Neural cell (in vitro differentiated cells): Measurements from ENCODE around the gene PTPRN2. TPM values are rescaled to one million over a fixed set of nuclear protein-coding genes. Genes with fewer than 3 reads are reported as not detected.

Experiments used
- H2AFZ ChIP-seq: fragments of 200-600, 300-800 bp; sonication (generic), shearing (Covaris generic); 2 replicates; pipeline ENCODE4 v1.6.0; 2014; ENCODE audit warnings: low read depth, mild to moderate bottlenecking, antibody characterized with exemption, low read length, moderate library complexity
- H3F3A ChIP-seq: fragments of 200-600 bp; shearing (Covaris generic); 2 replicates; pipeline ENCODE4 v1.6.1; 2016; ENCODE audit warnings: mild to moderate bottlenecking, moderate library complexity, mixed read lengths, antibody characterized with exemption, low read length; ENCODE audit not compliant: insufficient read depth, poor library complexity, severe bottlenecking
- H3K27ac ChIP-seq: fragments of 200-600, 300-800 bp; sonication (generic), shearing (Covaris generic); 2 replicates; pipeline ENCODE4 v1.5.1; 2014; ENCODE audit warnings: mild to moderate bottlenecking, low read length, moderate library complexity
- H3K27me3 ChIP-seq: fragments of 300-800, 200-600 bp; sonication (generic), shearing (Covaris generic); 2 replicates; pipeline ENCODE4 v1.6.0; 2014; ENCODE audit warnings: mild to moderate bottlenecking, low read depth, low read length, moderate library complexity; ENCODE audit not compliant: insufficient read depth
- H3K36me3 ChIP-seq: fragments of 300-800, 200-600 bp; sonication (generic), shearing (Covaris generic); 2 replicates; pipeline ENCODE4 v1.5.1; 2014; ENCODE audit warnings: mild to moderate bottlenecking, antibody characterized with exemption, low read length, moderate library complexity; ENCODE audit not compliant: insufficient read depth
- H3K4me2 ChIP-seq: fragments of 300-800, 200-600 bp; sonication (generic), shearing (Covaris generic); 2 replicates; pipeline ENCODE4 v1.6.0; 2014; ENCODE audit warnings: mild to moderate bottlenecking, low read length
- H3K4me3 ChIP-seq: fragments of 300-800, 200-600 bp; sonication (generic), shearing (Covaris generic); 2 replicates; pipeline ENCODE4 v1.5.1; 2014; ENCODE audit warnings: mild to moderate bottlenecking, low read length, moderate library complexity
- H3K79me2 ChIP-seq: fragments of 200-600 bp; shearing (Covaris generic); replicated peaks from 2 replicates; pipeline ENCODE4 v1.6.0; 2014; ENCODE audit warnings: mild to moderate bottlenecking, low read length, moderate library complexity; ENCODE audit not compliant: insufficient read depth
- H3K9ac ChIP-seq: fragments of 300-800, 200-600 bp; sonication (generic), shearing (Covaris generic); 2 replicates; pipeline ENCODE4 v1.6.1; 2016; ENCODE audit warnings: mild to moderate bottlenecking, low read length, mixed read lengths
- H3K9me2 ChIP-seq: fragments of 200-600 bp; shearing (Covaris generic); 2 replicates; pipeline ENCODE4 v1.6.1; 2016; ENCODE audit warnings: mild to moderate bottlenecking, low read length, mixed read lengths; ENCODE audit not compliant: insufficient read depth
- H3K9me3 ChIP-seq: fragments of 200-600, 300-800 bp; sonication (generic), shearing (Covaris generic); 2 replicates; pipeline ENCODE4 v1.6.1; 2016; ENCODE audit warnings: mild to moderate bottlenecking, mixed run types, low read length, moderate library complexity, mixed read lengths
- H4K20me1 ChIP-seq: fragments of 200-600 bp; shearing (Covaris generic); 2 replicates; pipeline ENCODE4 v1.6.1; 2016; ENCODE audit warnings: mild to moderate bottlenecking, mixed run types; ENCODE audit not compliant: insufficient read depth
- CTCF ChIP-seq: fragments of 450-650 bp; IDR thresholded peaks from 2 replicates; pipeline ENCODE4 v1.5.1; 2014; ENCODE audit warnings: antibody characterized with exemption, mild to moderate bottlenecking, moderate library complexity; ENCODE audit not compliant: poor library complexity, severe bottlenecking
- EP300 ChIP-seq: fragments of 450-650 bp; conservative IDR thresholded peaks from 2 replicates; pipeline ENCODE4 v1.6.1; 2014; ENCODE audit warnings: antibody characterized with exemption, mild to moderate bottlenecking, moderate library complexity; ENCODE audit not compliant: poor library complexity, severe bottlenecking
- EZH2 ChIP-seq: fragments of 200-600, 300-800 bp; shearing (Covaris generic), sonication (generic); IDR thresholded peaks from 2 replicates; pipeline ENCODE4 v1.6.1; 2014; ENCODE audit warnings: antibody characterized with exemption, low read length, borderline replicate concordance, mild to moderate bottlenecking; ENCODE audit not compliant: insufficient read depth, poor library complexity, severe bottlenecking
- MXI1 ChIP-seq: fragments of 450-650 bp; conservative IDR thresholded peaks from 2 replicates; pipeline ENCODE4 v1.6.1; 2014; ENCODE audit warnings: antibody characterized with exemption, mild to moderate bottlenecking; ENCODE audit not compliant: poor library complexity, severe bottlenecking
- POLR2AphosphoS5 ChIP-seq: IDR thresholded peaks from 2 replicates; pipeline ENCODE4 v1.6.1; 2012
- RAD21 ChIP-seq: fragments of 450-650 bp; conservative IDR thresholded peaks from 2 replicates; pipeline ENCODE4 v1.6.1; 2014; ENCODE audit warnings: antibody characterized with exemption, mild to moderate bottlenecking, moderate library complexity
- SMC3 ChIP-seq: fragments of 450-650 bp; conservative IDR thresholded peaks from 2 replicates; pipeline ENCODE4 v1.6.1; 2014; ENCODE audit warnings: antibody characterized with exemption, mild to moderate bottlenecking, moderate library complexity; ENCODE audit not compliant: poor library complexity
- TAF1 ChIP-seq: IDR thresholded peaks from 2 replicates; pipeline ENCODE4 v1.6.1; 2012; ENCODE audit warnings: low read depth
- polyA plus RNA-seq: library from polyadenylated mRNA; depleted of rRNA; stranded (reverse); fragments of >200 nt; gene quantifications from 2 replicates; pipeline ENCODE4 v1.2.3, GENCODE V29; 2014
- TF ChIP-seq, protein P1 (sequence below): IDR thresholded peaks from 2 replicates; pipeline ENCODE4 v1.6.1; 2012; ENCODE audit warnings: borderline replicate concordance

The PTPRN2 gene
- polyA plus RNA-seq, 1 donor from 2014 or later, result 31.0 TPM

GRCh38 chr7:158533386-158534133, 54.1 kb downstream of the PTPRN2 start:
- no peaks in the 10 kb centered on the region for H3K36me3 ChIP-seq
- no peak overlapping the region for H3K4me2 ChIP-seq
- no peaks in the 10 kb centered on the region for H4K20me1 ChIP-seq
- H3K27me3 ChIP-seq, result no peaks in the 10 kb centered on the region
- no peak overlapping the region for H2AFZ ChIP-seq
- TF ChIP-seq EP300 (no peak), MXI1 (no peak), RAD21 (no peak), SMC3 (no peak), TAF1 (no peak), EZH2 (no peak), CTCF (no peak), POLR2AphosphoS5 (no peak)
- TF ChIP-seq, protein P1, sequence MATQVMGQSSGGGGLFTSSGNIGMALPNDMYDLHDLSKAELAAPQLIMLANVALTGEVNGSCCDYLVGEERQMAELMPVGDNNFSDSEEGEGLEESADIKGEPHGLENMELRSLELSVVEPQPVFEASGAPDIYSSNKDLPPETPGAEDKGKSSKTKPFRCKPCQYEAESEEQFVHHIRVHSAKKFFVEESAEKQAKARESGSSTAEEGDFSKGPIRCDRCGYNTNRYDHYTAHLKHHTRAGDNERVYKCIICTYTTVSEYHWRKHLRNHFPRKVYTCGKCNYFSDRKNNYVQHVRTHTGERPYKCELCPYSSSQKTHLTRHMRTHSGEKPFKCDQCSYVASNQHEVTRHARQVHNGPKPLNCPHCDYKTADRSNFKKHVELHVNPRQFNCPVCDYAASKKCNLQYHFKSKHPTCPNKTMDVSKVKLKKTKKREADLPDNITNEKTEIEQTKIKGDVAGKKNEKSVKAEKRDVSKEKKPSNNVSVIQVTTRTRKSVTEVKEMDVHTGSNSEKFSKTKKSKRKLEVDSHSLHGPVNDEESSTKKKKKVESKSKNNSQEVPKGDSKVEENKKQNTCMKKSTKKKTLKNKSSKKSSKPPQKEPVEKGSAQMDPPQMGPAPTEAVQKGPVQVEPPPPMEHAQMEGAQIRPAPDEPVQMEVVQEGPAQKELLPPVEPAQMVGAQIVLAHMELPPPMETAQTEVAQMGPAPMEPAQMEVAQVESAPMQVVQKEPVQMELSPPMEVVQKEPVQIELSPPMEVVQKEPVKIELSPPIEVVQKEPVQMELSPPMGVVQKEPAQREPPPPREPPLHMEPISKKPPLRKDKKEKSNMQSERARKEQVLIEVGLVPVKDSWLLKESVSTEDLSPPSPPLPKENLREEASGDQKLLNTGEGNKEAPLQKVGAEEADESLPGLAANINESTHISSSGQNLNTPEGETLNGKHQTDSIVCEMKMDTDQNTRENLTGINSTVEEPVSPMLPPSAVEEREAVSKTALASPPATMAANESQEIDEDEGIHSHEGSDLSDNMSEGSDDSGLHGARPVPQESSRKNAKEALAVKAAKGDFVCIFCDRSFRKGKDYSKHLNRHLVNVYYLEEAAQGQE, result no peak
- H3K9me2 ChIP-seq, result no peaks in the 10 kb centered on the region
- no peak overlapping the region for H3K9ac ChIP-seq
- H3F3A ChIP-seq, result no peaks in the 10 kb centered on the region
- no peaks in the 10 kb centered on the region for H3K9me3 ChIP-seq
- H3K4me3 ChIP-seq, result no peak overlapping the region
- no peak overlapping the region for H3K27ac ChIP-seq
- no peaks in the 10 kb centered on the region for H3K79me2 ChIP-seq

GRCh38 chr7:158532093-158532627, 55.5 kb downstream of the PTPRN2 start:
- no peaks in the 10 kb centered on the region for H3K36me3 ChIP-seq
- H3K9me2 ChIP-seq, result no peaks in the 10 kb centered on the region
- H2AFZ ChIP-seq, result no peak overlapping the region
- TF ChIP-seq MXI1 (no peak), SMC3 (no peak)
- no peak overlapping the region for H3K4me2 ChIP-seq
- H3F3A ChIP-seq, result no peaks in the 10 kb centered on the region
- no peaks in the 10 kb centered on the region for H3K27me3 ChIP-seq
- no peak overlapping the region for H3K4me3 ChIP-seq
- H3K9ac ChIP-seq, result no peak overlapping the region
- H3K79me2 ChIP-seq, result no peaks in the 10 kb centered on the region
- no peaks in the 10 kb centered on the region for H4K20me1 ChIP-seq
- H3K27ac ChIP-seq, result no peak overlapping the region
- H3K9me3 ChIP-seq, result no peaks in the 10 kb centered on the region
